AML-193 (cell line): Measurements from ENCODE around the gene PCDHB2.
"Not testable (repeated sequence)": the region's sequence is repeated elsewhere in the genome, so short reads cannot be mapped to it uniquely, and the experiment has no call there.

Experiments used
- DNase-seq, 2 experiments: peaks; one replicate each; lab custom pipeline; 2025; lab: John Stamatoyannopoulos, UW

Gene PCDHB2

DNA sequence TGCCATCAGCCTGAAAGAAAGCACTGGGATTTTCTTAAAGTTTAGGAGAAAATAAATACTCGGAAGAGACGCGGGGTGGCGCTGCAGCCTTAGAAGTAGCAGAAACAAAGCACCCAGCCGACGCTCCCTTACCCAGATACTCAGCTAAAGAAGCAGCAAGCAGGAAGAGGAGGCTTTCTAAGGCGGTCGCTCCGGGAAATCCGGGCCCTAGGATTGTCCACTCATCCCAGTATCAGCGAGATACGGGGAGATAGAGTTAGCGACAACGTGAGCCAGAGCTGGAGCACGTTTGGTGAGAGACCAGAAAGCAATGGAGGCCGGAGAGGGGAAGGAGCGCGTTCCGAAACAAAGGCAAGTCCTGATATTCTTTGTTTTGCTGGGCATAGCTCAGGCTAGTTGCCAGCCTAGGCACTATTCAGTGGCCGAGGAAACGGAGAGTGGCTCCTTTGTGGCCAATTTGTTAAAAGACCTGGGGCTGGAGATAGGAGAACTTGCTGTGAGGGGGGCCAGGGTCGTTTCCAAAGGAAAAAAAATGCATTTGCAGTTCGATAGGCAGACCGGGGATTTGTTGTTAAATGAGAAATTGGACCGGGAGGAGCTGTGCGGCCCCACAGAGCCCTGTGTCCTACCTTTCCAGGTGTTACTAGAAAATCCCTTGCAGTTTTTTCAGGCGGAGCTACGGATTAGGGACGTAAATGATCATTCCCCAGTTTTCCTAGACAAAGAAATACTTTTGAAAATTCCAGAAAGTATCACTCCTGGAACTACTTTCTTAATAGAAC is at the start of gene PCDHB2:
PCDHB2 (plus strand) TSS at position 135 of the 782 bp plus-strand sequence; CDS start at position 311, 176 bp downstream.
- DNase-seq = no peak

DNA sequence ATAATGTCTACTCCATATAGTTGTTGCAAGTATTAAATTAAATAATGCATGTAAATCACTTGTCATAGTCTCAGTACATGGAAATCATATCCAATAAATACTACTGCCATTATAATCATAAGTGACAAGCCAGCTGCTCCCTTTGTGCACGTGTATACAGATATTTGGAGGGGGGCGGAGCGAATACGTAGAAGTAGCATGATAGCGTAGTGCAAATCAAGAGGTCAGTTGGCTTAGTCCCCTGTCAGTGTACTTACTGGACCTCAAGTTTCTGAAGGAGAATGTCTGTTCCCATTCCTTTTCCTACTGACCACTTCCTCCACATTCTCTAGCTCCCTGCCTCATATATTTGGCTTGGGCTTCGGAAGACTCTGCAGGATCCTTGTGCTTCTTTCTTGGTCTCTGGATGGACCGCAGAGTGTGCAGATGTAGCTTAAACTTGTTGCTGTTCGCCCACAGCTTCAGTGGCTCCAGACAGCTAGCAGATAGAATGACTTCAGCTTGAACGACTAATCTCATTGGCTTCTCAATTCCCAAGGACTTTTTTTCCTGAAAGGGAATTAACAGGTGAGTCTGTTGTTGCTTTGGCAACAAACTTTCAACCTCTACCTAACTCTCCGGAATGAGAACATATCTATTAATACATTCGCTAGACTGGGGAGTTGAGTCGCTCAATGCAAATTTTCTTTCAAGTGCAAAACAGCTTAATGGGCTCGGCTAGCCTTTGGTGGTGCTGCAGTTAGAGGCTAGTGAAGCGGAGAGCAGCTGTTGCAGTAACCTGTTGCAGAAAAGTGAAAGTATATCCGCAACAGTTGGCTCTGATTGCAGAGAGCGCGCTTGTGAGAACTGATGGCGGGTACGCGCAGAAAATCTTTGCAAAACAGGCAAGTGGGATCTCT is 43.5 kb upstream of the PCDHB2 start, which contains the start of gene PCDHB1:
PCDHB1 (plus strand) TSS at position 753 of the 899 bp plus-strand sequence; CDS start at position 850, 97 bp downstream.
- DNase-seq = no peak

DNA sequence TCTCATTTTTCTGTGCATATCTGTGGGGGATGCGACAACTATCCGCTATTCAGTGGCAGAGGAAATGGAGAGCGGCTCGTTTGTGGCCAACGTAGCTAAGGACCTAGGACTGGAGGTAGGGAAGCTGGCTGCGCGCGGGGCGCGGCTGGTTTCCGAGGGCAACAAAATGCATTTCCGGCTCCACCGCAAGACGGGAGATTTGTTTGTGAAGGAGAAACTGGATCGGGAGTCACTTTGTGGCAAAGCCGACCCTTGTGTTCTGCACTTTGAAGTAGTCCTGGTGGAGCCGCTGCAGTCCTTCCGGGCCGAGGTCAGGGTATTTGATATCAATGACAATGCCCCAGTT is 42.9 kb upstream of the PCDHB2 start:
- DNase-seq = no peak

GRCh38 chr5:141077826-141078225 is 16.6 kb upstream of the PCDHB2 start:
- DNase-seq = no peak

DNA sequence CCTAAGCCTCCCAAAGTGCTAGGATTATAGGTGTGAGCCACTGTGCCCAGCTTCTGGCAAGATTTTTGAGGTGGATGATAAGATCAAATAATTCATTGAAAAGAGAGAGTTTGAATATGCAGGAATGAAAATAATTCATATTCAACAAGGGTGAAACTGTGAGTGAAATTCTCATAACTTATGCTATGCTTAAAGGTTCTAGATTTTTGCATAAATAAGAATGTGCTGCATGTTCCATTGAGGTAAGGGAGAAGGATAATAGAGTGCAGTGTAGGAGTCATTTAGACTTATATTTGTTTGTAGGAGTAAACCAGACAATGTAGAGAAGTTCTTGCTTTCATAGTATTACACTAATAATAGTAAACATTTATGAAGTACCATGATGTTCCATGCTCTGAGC is 12.2 kb upstream of the PCDHB2 start:
- no peak for DNase-seq

- DNase-seq = peak; percentile 65
Measured at GRCh38 chr5:141084487-141084989, 9.9 kb upstream of the PCDHB2 start.

DNA sequence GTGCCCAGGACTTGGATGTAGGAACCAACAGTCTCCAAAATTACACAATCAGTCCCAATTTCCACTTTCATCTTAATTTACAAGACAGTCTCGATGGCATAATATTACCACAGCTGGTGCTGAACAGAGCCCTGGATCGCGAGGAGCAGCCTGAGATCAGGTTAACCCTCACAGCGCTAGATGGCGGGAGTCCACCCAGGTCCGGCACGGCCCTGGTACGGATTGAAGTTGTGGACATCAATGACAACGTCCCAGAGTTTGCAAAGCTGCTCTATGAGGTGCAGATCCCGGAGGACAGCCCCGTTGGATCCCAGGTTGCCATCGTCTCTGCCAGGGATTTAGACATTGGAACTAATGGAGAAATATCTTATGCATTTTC is 837 bp downstream of the PCDHB2 start:
- DNase-seq = no peak

- DNase-seq = not testable (repeated sequence)
Measured at GRCh38 chr5:141096181-141096580, 1.8 kb downstream of the PCDHB2 start.

- not testable (repeated sequence) for DNase-seq
Measured at GRCh38 chr5:141096586-141096985, 2.2 kb downstream of the PCDHB2 start.

DNA sequence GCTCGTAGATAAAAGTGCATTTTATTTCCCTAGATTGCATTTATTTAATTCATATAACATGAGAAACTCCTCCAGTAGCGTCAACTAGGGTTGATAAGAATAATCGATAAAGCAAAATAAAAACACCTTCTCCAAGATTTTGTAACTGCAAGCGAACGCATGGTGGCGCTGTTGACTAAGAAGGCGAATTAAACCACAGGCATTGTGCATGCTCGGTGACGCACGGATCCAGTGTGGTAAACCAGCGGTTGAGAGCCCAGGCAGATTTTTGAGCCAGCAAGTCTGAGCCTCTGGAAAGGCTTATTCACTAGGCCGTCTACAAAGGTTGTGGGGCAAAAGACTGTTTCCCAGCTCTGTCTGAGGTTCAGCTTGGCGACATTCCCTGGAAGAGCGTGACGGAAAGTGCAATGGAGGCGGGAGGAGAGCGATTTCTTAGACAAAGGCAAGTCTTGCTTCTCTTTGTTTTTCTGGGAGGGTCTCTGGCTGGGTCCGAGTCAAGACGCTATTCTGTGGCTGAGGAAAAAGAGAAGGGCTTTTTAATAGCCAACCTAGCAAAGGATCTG is 5.9 kb downstream of the PCDHB2 start, which contains the start of gene PCDHB3:
PCDHB3 (plus strand) TSS at position 231 of the 563 bp plus-strand sequence; CDS start at position 408, 177 bp downstream.
- DNase-seq = peak; percentile 6 to 34

DNA sequence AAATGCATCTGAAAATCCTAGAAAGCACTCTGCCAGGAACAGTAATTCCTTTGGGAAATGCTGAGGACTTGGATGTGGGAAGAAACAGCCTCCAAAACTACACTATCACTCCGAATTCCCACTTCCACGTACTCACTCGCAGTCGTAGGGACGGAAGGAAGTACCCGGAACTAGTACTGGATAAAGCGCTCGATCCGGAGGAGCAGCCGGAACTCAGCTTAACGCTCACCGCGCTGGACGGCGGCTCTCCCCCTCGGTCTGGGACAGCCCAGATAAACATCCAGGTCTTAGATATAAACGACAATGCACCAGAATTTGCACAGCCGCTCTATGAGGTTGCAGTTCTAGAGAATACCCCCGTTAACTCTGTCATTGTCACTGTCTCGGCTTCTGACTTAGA is 6.6 kb downstream of the PCDHB2 start:
- no peak for DNase-seq

- not testable (repeated sequence) for DNase-seq
Measured at GRCh38 chr5:141102070-141102469, 7.7 kb downstream of the PCDHB2 start.

DNA sequence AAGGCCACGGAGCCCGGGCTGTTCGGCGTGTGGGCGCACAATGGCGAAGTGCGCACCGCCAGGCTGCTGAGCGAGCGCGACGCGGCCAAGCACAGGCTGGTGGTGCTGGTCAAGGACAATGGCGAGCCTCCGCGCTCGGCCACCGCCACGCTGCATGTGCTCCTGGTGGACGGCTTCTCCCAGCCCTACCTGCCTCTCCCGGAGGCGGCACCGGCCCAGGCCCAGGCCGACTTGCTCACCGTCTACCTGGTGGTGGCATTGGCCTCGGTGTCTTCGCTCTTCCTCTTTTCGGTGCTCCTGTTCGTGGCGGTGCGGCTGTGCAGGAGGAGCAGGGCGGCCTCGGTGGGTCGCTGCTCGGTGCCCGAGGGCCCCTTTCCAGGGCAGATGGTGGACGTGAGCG is 8.1 kb downstream of the PCDHB2 start:
- DNase-seq = not testable (repeated sequence)

- DNase-seq = no peak
Measured at GRCh38 chr5:141105350-141105749, 10.9 kb downstream of the PCDHB2 start.

GRCh38 chr5:141119250-141119649 is 24.8 kb downstream of the PCDHB2 start:
- no peak for DNase-seq

DNA sequence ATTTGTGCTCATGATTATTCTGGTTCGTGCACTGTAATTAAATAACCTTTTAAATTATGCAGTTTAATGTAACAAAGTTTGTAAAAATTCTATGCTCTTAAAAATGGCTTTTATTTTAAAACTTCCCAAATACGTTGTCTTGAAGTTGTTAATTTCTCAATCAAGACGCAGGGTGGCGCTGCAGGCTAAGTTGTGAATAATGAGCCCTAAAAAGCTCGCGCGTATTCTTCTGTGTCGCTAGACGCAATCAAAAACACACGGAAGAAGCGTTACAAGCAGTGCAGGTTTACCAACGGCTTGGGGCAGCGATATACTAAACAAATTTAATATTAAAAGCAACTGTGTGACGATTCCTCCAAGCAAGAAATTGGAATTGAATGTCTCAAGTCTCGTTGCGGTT is 27.1 kb downstream of the PCDHB2 start, which contains the start of gene PCDHB4:
PCDHB4 (plus strand) TSS at position 256 of the 400 bp plus-strand sequence. CDS start 181 bp downstream, outside the sequence.
- no peak for DNase-seq

GRCh38 chr5:141121985-141122384 is 27.6 kb downstream of the PCDHB2 start:
- DNase-seq = no peak

GRCh38 chr5:141123396-141124135 is 29.2 kb downstream of the PCDHB2 start:
- not testable (repeated sequence) for DNase-seq

- no peak for DNase-seq
Measured at GRCh38 chr5:141127305-141127704, 32.9 kb downstream of the PCDHB2 start.

DNA sequence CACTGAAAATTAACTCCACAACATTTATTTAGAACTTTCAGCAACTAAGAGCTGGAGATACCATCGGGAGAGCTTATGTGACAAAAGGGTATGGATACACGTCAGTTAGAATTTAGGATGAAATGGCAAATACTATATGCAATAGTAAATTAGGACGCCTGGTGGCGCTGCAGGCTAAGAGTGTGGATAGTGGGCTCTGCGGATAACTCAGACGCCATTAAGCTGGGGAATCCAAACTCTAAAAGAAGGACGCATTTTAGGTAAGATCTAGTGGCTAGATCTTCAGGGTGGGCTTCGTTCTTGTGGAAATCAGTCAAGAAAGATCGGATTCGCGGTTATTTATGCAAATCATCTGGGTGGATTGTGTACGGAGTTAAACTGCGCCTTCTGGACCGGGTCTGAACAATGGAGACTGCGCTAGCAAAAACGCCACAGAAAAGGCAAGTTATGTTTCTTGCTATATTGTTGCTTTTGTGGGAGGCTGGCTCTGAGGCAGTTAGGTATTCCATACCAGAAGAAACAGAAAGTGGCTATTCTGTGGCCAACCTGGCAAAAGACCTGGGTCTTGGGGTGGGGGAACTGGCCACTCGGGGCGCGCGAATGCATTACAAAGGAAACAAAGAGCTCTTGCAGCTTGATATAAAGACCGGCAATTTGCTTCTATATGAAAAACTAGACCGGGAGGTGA is 40.8 kb downstream of the PCDHB2 start, which contains the start of gene PCDHB5:
PCDHB5 (plus strand) TSS at position 177 of the 688 bp plus-strand sequence; CDS start at position 406, 229 bp downstream.
- DNase-seq = no peak
